Esophagus squamous epithelium (tissue), 4 donors: ENCODE data around the gene PLSCR3.

Experiments
- CTCF ChIP-seq, 6 experiments: fragments of 450-650 bp in 4 of 6; fragments of 200-600 bp in 2 of 6; sonication (generic) in 2 of 6; IDR thresholded peaks; one replicate each; pipeline ENCODE4 v1.5.1; 2016 to 2019; ENCODE audit warnings: antibody characterized with exemption in 6 of 6, mild to moderate bottlenecking in 4 of 6, moderate library complexity in 4 of 6
- POLR2A ChIP-seq, 4 donors: fragments of 450-650 bp; IDR thresholded peaks; one replicate each; pipeline ENCODE4 v1.6.1; 2017; ENCODE audit warnings: antibody characterized with exemption in 4 of 4, mild to moderate bottlenecking in 4 of 4, moderate library complexity in 3 of 4

- TF ChIP-seq CTCF (IDR thresholded peaks at IDR 0.05) (no peak), POLR2A (IDR thresholded peaks at IDR 0.05) (no peak)
These were observed 4.3 kb upstream of the PLSCR3 start for GRCh38 chr17:7398612-7399011.
